Thyroid gland (tissue), 4 donors: ENCODE results near the gene DLK2.
"Not testable (repeated sequence)": the region's sequence is repeated elsewhere in the genome, so short reads cannot be mapped to it uniquely, and the experiment has no call there.

Experiments used
- CTCF ChIP-seq, 6 experiments: fragments of 200-600 bp in 3 of 6; fragments of 450-650 bp in 3 of 6; sonication (generic) in 3 of 6; IDR thresholded peaks; one replicate each; pipeline ENCODE4 v1.5.1; 2016 to 2019; ENCODE audit warnings: antibody characterized with exemption in 6 of 6, mild to moderate bottlenecking in 2 of 6, inconsistent platforms in 1 of 6, moderate library complexity in 1 of 6
- POLR2A ChIP-seq, 2 donors: fragments of 450-650 bp; IDR thresholded peaks; one replicate each; pipeline ENCODE4 v1.6.1; 2017; ENCODE audit warnings: antibody characterized with exemption in 2 of 2, mild to moderate bottlenecking in 2 of 2, moderate library complexity in 1 of 2

DNA sequence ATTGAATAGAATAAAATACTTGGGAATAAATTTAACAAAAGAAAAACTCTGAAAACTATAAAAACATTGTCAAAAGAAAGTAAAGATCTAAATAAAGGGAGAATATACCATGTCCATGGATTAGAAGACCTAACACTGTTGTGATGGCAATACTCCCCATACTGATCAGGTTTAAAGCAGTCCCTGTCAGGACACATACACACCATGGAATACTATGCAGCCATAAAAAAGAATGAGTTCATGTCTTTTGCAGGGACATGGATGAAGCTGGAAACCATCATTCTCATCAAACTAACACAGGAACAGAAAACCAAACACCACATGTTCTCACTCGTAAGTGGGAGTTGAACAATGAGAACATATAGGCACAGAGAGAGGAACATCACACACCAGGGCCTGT, 44.6 kb downstream of the DLK2 start:
- TF ChIP-seq CTCF, POLR2A (IDR thresholded peaks at IDR 0.05): not testable (repeated sequence)
